ENCODE results near the gene DAND5.

DNA sequence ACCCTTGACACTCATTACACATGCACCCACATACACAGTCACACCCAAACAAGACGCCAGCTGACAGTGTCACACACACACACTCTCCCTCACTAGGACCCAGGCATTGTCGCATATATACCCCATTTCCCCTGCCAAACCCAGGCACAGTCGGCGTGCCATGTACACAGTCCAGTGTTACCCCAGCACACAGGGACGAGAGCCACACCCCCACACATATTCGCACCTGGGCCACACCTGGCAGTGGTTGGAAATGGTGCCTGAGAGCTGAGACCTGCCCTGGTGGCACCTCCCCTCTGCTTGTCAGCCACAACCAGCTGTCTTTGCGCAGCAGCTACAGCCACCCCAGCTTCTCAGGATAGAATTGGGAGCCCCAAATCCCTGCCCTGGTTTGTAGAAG is 34.9 kb downstream of the DAND5 start:
- TF ChIP-seq CTCF (optimal IDR thresholded peaks at IDR 0.05 in 1 of 3, IDR thresholded peaks at IDR 0.05 in 1 of 3, conservative IDR thresholded peaks at IDR 0.05 in 1 of 3; ENCODE audit: extremely low read depth in 1 of 3, insufficient read depth in 2 of 3, low read length in 3 of 3), result no peak
- TF ChIP-seq EZH2 (IDR thresholded peaks at IDR 0.05; ENCODE audit: low read length), result no peak
